HEK293 (cell line): ENCODE data around the gene CDR2L.

Experiments
- BCL11B ChIP-seq: fragments of 450-650 bp; formaldehyde crosslinking; IDR thresholded peaks from 2 replicates; pipeline ENCODE4 v1.5.1; 2016; ENCODE audit warnings: low read depth, missing biosample characterization, missing genetic modification characterization
- CTCF ChIP-seq: fragments of 450-650 bp; formaldehyde crosslinking; IDR thresholded peaks from 2 replicates; pipeline ENCODE4 v1.5.1; 2016; ENCODE audit warnings: missing biosample characterization, missing genetic modification characterization
- KLF16 ChIP-seq: fragments of 450-650 bp; formaldehyde crosslinking; IDR thresholded peaks from 2 replicates; pipeline ENCODE4 v1.5.1; 2017; ENCODE audit warnings: missing biosample characterization, missing genetic modification characterization
- PBX3 ChIP-seq: sonication (generic); formaldehyde crosslinking; IDR thresholded peaks from 2 replicates; pipeline ENCODE4 v1.8.1; 2022; ENCODE audit warnings: mild to moderate bottlenecking, moderate library complexity, missing genetic modification reagents
- PRDM1 ChIP-seq: fragments of 450-650 bp; formaldehyde crosslinking; IDR thresholded peaks from 2 replicates; pipeline ENCODE4; 2016; ENCODE audit warnings: missing biosample characterization, missing genetic modification characterization
- REST ChIP-seq: fragments of 450-650 bp; formaldehyde crosslinking; IDR thresholded peaks from 2 replicates; pipeline ENCODE4 v1.5.1; 2016; ENCODE audit warnings: missing biosample characterization, missing genetic modification characterization
- ZFP69B ChIP-seq: fragments of 450-650 bp; formaldehyde crosslinking; IDR thresholded peaks from 2 replicates; pipeline ENCODE4 v1.5.1; 2016; ENCODE audit warnings: missing biosample characterization, missing genetic modification characterization
- ZNF274 ChIP-seq, 2 experiments: fragments of 200-500 bp in 1 of 2; fragments of 450-650 bp in 1 of 2; sonication (Bioruptor generic) in 1 of 2; formaldehyde crosslinking in 1 of 2; IDR thresholded peaks; 2 replicates each; pipeline versions ENCODE4 v1.5.1 to v1.6.1; 2014 to 2016; ENCODE audit warnings: borderline replicate concordance in 1 of 2, inconsistent platforms in 1 of 2, low read length in 1 of 2, missing biosample characterization in 1 of 2, missing genetic modification characterization in 1 of 2
- ZNF362 ChIP-seq: fragments of 450-650 bp; formaldehyde crosslinking; IDR thresholded peaks from 2 replicates; pipeline ENCODE4 v1.5.1; 2016; ENCODE audit warnings: missing biosample characterization, missing genetic modification characterization
- ZNF423 ChIP-seq: fragments of 450-650 bp; formaldehyde crosslinking; IDR thresholded peaks from 2 replicates; pipeline ENCODE4 v1.5.1; 2016; ENCODE audit warnings: missing biosample characterization, missing genetic modification characterization
- ZNF449 ChIP-seq: fragments of 450-650 bp; formaldehyde crosslinking; IDR thresholded peaks from 2 replicates; pipeline ENCODE4 v1.5.1; 2017; ENCODE audit warnings: missing biosample characterization, mild to moderate bottlenecking, missing genetic modification characterization, moderate library complexity
- ZNF513 ChIP-seq: fragments of 450-650 bp; IDR thresholded peaks from 2 replicates; pipeline ENCODE4 v1.5.1; 2018; ENCODE audit warnings: missing biosample characterization, missing genetic modification characterization

- TF ChIP-seq CTCF (tag by site-specific recombination) (peak; percentile 59), BCL11B (tag by site-specific recombination) (no peak), ZNF513 (tag by site-specific recombination) (no peak), ZNF423 (tag by site-specific recombination) (no peak), KLF16 (tag by site-specific recombination) (no peak), REST (tag by site-specific recombination) (no peak), ZNF449 (no peak), ZFP69B (tag by site-specific recombination) (no peak), ZNF362 (tag by site-specific recombination) (no peak), ZNF274 (IDR thresholded peaks at IDR 0.05; ENCODE audit: low read length) (no peak), ZNF274 (tag by site-specific recombination; IDR thresholded peaks at IDR 0.05; ENCODE audit: borderline replicate concordance) (no peak), PBX3 (no peak), PRDM1 (tag by site-specific recombination) (no peak)
These were observed 26.7 kb upstream of the CDR2L start for GRCh38 chr17:74960570-74961342.
